22Rv1 (cell line): ENCODE data around the gene KRT40.

Experiments used
- CTCF ChIP-seq: fragments of 450-650 bp; IDR thresholded peaks from 2 replicates; pipeline ENCODE4 v1.5.1; 2017; ENCODE audit warnings: mild to moderate bottlenecking
- ZFX ChIP-seq: fragments of 450-650 bp; IDR thresholded peaks from 2 replicates; pipeline ENCODE4 v1.6.1; 2017; ENCODE audit warnings: antibody characterized with exemption, borderline replicate concordance

GRCh38 chr17:41004397-41004796, 20.3 kb upstream of the KRT40 start:
- no peak for TF ChIP-seq CTCF
- TF ChIP-seq ZFX = no peak
